GM12878 (cell line): Measurements from ENCODE around the gene PDE6D. TPM values are rescaled to one million over a fixed set of nuclear protein-coding genes. Genes with fewer than 3 reads are reported as not detected.

Experiments
- CBX3 ChIP-seq: fragments of 200-600 bp; sonication (generic); IDR thresholded peaks from 2 replicates; pipeline ENCODE4 v1.6.1; 2016; ENCODE audit warnings: low read depth, borderline replicate concordance
- CBX5 ChIP-seq: sonication (generic); IDR thresholded peaks from 2 replicates; pipeline ENCODE4 v1.6.1; 2016; ENCODE audit warnings: low read depth, moderate library complexity, mild to moderate bottlenecking, inconsistent platforms
- CHD2 ChIP-seq: IDR thresholded peaks from 2 replicates; pipeline ENCODE4 v1.6.1; 2011; ENCODE audit warnings: low read depth, low read length, improper control_type of control experiment, borderline replicate concordance
- CHD4 ChIP-seq: fragments of 200-600 bp; sonication (generic); IDR thresholded peaks from 2 replicates; pipeline ENCODE4 v1.6.1; 2016; ENCODE audit warnings: mild to moderate bottlenecking
- ESRRA ChIP-seq: IDR thresholded peaks from 2 replicates; pipeline ENCODE4 v1.6.1; 2012; ENCODE audit warnings: mild to moderate bottlenecking, low read length, improper control_type of control experiment
- ETV6 ChIP-seq, 2 experiments: fragments of 450-650 bp in 1 of 2; IDR thresholded peaks in 1 of 2; conservative IDR thresholded peaks in 1 of 2; 2 replicates each; pipeline ENCODE4 v1.6.1; 2014; ENCODE audit warnings: antibody characterized with exemption in 1 of 2, borderline replicate concordance in 1 of 2, low read depth in 1 of 2, mild to moderate bottlenecking in 1 of 2, moderate library complexity in 1 of 2
- GATAD2B ChIP-seq: fragments of 450-650 bp; conservative IDR thresholded peaks from 2 replicates; pipeline ENCODE4 v1.6.1; 2017; ENCODE audit warnings: low read depth, mild to moderate bottlenecking, moderate library complexity
- HDAC2 ChIP-seq: fragments of 200-600 bp; sonication (generic); IDR thresholded peaks from 2 replicates; pipeline ENCODE4 v1.6.1; 2017
- KAT2A ChIP-seq: conservative IDR thresholded peaks from 2 replicates; pipeline ENCODE4 v1.6.1; 2011; ENCODE audit warnings: low read depth, low read length; ENCODE audit not compliant: control insufficient read depth
- MEF2A ChIP-seq: IDR thresholded peaks from 2 replicates; pipeline ENCODE4 v1.6.1; 2011; ENCODE audit warnings: low read depth, mild to moderate bottlenecking, low read length, moderate library complexity; ENCODE audit not compliant: insufficient read depth
- MTA2 ChIP-seq: fragments of 450-650 bp; IDR thresholded peaks from 2 replicates; pipeline ENCODE4 v1.6.1; 2016; ENCODE audit warnings: low read depth, mild to moderate bottlenecking, moderate library complexity
- NFYA ChIP-seq: IDR thresholded peaks from 2 replicates; pipeline ENCODE4 v1.6.1; 2011; ENCODE audit warnings: low read depth, mild to moderate bottlenecking, low read length, improper control_type of control experiment, borderline replicate concordance
- POU2F2 ChIP-seq: IDR thresholded peaks from 3 replicates; pipeline ENCODE4 v1.6.1; 2011; ENCODE audit warnings: low read depth, mild to moderate bottlenecking, low read length, borderline replicate concordance
- RBBP5 ChIP-seq: fragments of 200-600 bp; sonication (generic); conservative IDR thresholded peaks from 2 replicates; pipeline ENCODE4 v1.6.1; 2016
- SMC3 ChIP-seq: IDR thresholded peaks from 2 replicates; pipeline ENCODE4 v1.6.1; 2011; ENCODE audit warnings: low read length, improper control_type of control experiment, borderline replicate concordance
- STAT1 ChIP-seq: fragments of 450-650 bp; conservative IDR thresholded peaks from 2 replicates; pipeline ENCODE4 v1.6.1; 2014; ENCODE audit warnings: antibody characterized with exemption, mild to moderate bottlenecking
- ZNF24 ChIP-seq: fragments of 450-650 bp; IDR thresholded peaks from 2 replicates; pipeline ENCODE4 v1.6.1; 2017; ENCODE audit warnings: antibody characterized with exemption, mild to moderate bottlenecking
- polyA plus RNA-seq, 11 experiments: library from polyadenylated mRNA; depleted of rRNA in 4 of 11; unstranded in 6 of 11; stranded (reverse) in 5 of 11; fragments of >200 nt; fragmentation: Nextera tagmentation in 4 of 11; fragmentation: Illumina TruSeq in 1 of 11; extraction: Ambion mirVana in 4 of 11; extraction: Trizol in 1 of 11; gene quantifications; 1 replicate in 1 of 11; 2 replicates in 10 of 11; pipeline versions ENCODE4 v1.2.1 to v1.2.3, GENCODE V29; 2011 to 2016; ENCODE audit warnings: inconsistent platforms in 2 of 11, missing spikeins in 2 of 11, low read depth in 1 of 11
- total RNA-seq, 4 experiments: library from RNA; depleted of rRNA in 3 of 4; stranded (reverse); fragments of >200 nt in 3 of 4; fragmentation: Illumina TruSeq in 1 of 4; extraction: Trizol in 1 of 4; gene quantifications; 2 replicates each; pipeline versions ENCODE4 v1.2.1 to v1.2.3, GENCODE V29; 2013 to 2021
- TF ChIP-seq, protein P1 (sequence below): fragments of 450-650 bp; IDR thresholded peaks from 2 replicates; pipeline ENCODE4 v1.6.1; 2014; ENCODE audit warnings: mild to moderate bottlenecking
- TF ChIP-seq, protein P2 (sequence below): fragments of 450-650 bp; formaldehyde crosslinking; IDR thresholded peaks from 2 replicates; pipeline ENCODE4 v1.4.0; 2020; ENCODE audit warnings: mild to moderate bottlenecking, moderate library complexity
- TF ChIP-seq, protein P3 (sequence below): IDR thresholded peaks from 2 replicates; pipeline ENCODE4 v1.6.1; 2012; ENCODE audit warnings: improper control_type of control experiment, low read depth, low read length; ENCODE audit not compliant: insufficient replicate concordance

Gene PDE6D
- total and polyA plus RNA-seq, 10 of the 15 experiments (the other 5 are each of a cell fraction or from before 2014, with no cell fraction given), result 8.2 to 69.4 (median 56.2) TPM

DNA sequence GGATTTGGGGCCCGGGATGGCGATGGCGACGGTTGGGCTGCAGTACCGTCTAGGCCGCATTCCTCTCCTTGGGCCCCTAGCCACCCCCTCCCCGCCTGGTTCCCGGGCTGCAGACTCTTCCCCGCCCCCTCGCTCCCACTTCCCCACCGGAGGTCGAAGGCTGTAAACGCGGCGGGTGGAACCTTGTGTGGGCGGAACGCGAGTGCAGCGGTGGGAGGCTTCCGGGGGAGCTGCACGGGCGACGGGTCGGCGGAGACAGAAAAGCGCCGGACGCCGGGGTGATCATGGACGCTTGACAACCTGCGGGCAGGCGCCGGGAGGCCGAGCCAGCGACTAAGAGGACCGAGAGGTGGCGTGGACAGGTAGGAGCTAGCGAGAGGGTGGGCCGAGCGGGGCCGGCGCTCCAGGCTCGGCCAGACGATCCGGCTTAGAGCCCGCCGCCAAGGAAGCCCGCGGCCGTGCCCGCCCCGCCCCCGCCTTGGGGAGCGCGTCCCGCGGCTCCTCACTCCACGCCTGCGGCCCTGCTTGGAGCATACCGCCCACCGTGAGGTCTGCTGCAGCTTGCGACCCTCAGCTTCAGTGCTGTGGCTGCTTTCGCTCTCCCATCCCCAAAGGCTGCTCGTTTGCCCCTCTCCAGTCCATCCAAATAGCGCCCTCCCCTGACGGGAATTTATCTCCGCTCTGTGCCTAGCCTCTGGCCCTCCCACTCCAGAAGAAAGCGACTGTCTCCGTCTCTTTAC is 5.3 kb upstream of the PDE6D start, which contains the start of gene COPS7B (continued):
- TF ChIP-seq, protein P1, sequence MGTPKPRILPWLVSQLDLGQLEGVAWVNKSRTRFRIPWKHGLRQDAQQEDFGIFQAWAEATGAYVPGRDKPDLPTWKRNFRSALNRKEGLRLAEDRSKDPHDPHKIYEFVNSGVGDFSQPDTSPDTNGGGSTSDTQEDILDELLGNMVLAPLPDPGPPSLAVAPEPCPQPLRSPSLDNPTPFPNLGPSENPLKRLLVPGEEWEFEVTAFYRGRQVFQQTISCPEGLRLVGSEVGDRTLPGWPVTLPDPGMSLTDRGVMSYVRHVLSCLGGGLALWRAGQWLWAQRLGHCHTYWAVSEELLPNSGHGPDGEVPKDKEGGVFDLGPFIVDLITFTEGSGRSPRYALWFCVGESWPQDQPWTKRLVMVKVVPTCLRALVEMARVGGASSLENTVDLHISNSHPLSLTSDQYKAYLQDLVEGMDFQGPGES, result peak; percentile 49; the same call in 1 of the 2 replicates
- TF ChIP-seq NFYA (no peak), CHD4 (no peak), POU2F2 (peak; percentile 87), HDAC2 (peak; percentile 97), RBBP5 (no peak), ETV6 (conservative IDR thresholded peaks at IDR 0.05 in 1 of 2, IDR thresholded peaks at IDR 0.05 in 1 of 2; ENCODE audit: borderline replicate concordance in 1 of 2, low read depth in 1 of 2) (peak in 1 of 2 experiments; percentile 48; a peak in 1 of 4 replicates), MEF2A (peak; percentile 84; the same call in 1 of the 2 replicates), CBX5 (peak; percentile 96; the same call in 1 of the 2 replicates), STAT1 (peak; percentile 68; the same call in 1 of the 2 replicates), CBX3 (no peak), ZNF24 (peak; percentile 84), ESRRA (peak; percentile 90), SMC3 (peak; percentile 34; the same call in 1 of the 2 replicates), CHD2 (peak; percentile 83), GATAD2B (peak; percentile 72; the same call in 1 of the 2 replicates), KAT2A (no peak), MTA2 (no peak)
- TF ChIP-seq, protein P2, sequence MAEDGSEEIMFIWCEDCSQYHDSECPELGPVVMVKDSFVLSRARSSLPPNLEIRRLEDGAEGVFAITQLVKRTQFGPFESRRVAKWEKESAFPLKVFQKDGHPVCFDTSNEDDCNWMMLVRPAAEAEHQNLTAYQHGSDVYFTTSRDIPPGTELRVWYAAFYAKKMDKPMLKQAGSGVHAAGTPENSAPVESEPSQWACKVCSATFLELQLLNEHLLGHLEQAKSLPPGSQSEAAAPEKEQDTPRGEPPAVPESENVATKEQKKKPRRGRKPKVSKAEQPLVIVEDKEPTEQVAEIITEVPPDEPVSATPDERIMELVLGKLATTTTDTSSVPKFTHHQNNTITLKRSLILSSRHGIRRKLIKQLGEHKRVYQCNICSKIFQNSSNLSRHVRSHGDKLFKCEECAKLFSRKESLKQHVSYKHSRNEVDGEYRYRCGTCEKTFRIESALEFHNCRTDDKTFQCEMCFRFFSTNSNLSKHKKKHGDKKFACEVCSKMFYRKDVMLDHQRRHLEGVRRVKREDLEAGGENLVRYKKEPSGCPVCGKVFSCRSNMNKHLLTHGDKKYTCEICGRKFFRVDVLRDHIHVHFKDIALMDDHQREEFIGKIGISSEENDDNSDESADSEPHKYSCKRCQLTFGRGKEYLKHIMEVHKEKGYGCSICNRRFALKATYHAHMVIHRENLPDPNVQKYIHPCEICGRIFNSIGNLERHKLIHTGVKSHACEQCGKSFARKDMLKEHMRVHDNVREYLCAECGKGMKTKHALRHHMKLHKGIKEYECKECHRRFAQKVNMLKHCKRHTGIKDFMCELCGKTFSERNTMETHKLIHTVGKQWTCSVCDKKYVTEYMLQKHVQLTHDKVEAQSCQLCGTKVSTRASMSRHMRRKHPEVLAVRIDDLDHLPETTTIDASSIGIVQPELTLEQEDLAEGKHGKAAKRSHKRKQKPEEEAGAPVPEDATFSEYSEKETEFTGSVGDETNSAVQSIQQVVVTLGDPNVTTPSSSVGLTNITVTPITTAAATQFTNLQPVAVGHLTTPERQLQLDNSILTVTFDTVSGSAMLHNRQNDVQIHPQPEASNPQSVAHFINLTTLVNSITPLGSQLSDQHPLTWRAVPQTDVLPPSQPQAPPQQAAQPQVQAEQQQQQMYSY (CRISPR knock-in tag), result no peak
- TF ChIP-seq, protein P3, sequence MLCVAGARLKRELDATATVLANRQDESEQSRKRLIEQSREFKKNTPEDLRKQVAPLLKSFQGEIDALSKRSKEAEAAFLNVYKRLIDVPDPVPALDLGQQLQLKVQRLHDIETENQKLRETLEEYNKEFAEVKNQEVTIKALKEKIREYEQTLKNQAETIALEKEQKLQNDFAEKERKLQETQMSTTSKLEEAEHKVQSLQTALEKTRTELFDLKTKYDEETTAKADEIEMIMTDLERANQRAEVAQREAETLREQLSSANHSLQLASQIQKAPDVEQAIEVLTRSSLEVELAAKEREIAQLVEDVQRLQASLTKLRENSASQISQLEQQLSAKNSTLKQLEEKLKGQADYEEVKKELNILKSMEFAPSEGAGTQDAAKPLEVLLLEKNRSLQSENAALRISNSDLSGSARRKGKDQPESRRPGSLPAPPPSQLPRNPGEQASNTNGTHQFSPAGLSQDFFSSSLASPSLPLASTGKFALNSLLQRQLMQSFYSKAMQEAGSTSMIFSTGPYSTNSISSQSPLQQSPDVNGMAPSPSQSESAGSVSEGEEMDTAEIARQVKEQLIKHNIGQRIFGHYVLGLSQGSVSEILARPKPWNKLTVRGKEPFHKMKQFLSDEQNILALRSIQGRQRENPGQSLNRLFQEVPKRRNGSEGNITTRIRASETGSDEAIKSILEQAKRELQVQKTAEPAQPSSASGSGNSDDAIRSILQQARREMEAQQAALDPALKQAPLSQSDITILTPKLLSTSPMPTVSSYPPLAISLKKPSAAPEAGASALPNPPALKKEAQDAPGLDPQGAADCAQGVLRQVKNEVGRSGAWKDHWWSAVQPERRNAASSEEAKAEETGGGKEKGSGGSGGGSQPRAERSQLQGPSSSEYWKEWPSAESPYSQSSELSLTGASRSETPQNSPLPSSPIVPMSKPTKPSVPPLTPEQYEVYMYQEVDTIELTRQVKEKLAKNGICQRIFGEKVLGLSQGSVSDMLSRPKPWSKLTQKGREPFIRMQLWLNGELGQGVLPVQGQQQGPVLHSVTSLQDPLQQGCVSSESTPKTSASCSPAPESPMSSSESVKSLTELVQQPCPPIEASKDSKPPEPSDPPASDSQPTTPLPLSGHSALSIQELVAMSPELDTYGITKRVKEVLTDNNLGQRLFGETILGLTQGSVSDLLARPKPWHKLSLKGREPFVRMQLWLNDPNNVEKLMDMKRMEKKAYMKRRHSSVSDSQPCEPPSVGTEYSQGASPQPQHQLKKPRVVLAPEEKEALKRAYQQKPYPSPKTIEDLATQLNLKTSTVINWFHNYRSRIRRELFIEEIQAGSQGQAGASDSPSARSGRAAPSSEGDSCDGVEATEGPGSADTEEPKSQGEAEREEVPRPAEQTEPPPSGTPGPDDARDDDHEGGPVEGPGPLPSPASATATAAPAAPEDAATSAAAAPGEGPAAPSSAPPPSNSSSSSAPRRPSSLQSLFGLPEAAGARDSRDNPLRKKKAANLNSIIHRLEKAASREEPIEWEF, result no peak
